HG03565 (cell line): ENCODE measurements around the gene CSF2RB.
A peak's percentile ranks its signal among the peaks of the same experiment; 100 is the strongest.

Source experiments
- ATAC-seq: cut with Tn5 transposase; IDR thresholded peaks from one replicate; pipeline ENCODE4 v1.9.1; 2021; ENCODE audit warnings: mild to moderate bottlenecking, moderate library complexity; ENCODE audit not compliant: unreplicated experiment

The CSF2RB gene

DNA sequence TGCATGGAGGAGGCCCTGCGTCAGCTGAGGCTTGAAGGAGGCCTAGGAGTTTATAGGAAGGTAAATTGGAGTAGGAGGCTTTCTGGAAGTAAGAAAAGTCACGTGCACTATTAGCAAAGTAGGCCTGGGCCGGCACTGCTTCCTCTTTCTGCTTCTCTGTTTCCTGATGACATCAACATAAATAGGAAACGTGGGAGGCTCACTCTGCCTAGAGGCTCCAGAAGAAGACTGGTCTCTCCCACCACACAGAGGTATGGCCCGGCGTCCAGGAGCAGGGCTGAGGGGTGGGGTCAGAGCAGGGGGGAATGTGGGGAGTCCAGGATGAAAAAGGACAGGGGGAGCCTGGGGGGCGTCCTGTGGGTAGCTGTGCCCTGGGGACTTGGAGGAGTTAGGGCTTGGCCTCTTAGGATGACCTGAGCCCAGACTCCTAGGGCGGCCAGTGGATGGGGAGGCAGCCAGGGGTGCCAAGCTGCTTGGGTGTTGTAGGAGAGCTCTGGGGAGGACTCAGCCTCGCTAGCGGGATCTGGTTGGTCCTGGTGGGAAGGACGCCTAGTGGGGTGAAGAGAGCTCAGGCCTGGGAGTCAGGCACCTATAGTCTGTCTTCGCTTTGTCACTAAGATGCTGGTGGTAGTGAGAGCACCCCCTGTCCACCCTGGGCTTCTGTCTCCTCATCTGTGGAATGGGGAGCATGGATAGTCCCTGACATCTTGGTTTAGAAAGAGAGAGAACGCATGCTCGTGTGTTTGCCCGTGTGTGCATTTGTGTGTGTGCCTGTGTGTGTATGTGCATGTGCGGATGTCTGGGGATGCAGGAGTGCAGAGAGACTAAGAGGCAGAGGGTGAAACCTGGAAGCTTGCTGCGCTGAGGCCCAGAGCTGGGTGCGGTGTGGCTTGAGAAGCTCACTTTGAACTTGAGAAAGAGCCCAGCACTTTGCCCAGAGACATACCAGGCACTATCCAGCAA, at the start of gene CSF2RB:
Gene CSF2RB, plus strand, starts transcription at position 202 of the 963 bp plus-strand sequence. CDS start 8,580 bp downstream, outside the sequence.
- ATAC-seq = no peak

DNA sequence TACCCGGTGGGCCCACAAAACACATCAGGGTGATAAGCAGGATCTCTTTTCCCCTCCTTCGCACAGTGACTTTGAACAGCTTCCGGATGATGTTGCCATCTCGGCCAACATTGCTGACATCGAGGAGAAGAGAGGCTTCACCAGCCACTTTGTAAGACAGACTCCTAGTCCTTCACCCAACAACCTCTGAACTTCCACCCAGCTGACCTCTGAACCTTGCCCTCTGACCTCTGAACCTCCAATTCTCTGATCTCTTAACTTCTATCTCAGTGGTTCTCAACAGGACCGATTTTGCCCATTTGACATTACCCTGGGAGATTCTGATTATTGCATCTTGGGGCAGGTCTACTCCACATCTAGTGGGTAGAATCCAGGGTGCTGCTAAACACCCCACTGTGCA, 49.4 kb upstream of the CSF2RB start:
- ATAC-seq = no peak

DNA sequence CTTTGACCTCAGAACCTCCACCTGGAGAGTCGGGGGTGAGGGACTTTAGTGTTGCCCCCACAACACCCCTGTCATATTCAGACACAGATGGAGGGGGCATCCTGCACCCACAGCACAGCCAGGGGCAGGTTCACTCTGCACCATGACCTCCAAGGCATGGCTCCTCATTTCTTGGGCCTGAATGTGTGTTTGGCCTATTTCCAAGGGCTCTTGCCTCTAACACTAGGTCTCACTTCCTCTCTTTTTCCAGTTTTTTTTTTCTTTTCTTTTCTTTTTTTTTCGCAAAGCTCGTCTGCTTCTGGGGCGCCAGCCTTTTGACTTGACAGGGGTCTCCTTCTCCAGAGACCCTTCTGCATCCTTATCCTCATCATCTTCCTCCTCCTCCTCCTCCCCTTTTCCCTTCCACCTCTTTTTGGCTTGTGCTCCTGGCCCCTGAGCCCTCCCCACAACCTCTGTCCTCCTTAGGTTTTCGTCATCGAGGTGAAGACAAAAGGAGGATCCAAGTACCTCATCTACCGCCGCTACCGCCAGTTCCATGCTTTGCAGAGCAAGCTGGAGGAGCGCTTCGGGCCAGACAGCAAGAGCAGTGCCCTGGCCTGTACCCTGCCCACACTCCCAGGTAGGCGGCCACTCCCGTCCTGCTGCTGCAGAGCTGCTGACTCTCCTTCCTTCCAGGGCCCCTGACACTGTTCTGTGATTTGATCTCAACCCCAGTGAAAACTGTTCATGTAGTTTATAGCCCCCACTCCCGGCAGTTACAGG, 48.8 kb upstream of the CSF2RB start:
- ATAC-seq = no peak

DNA sequence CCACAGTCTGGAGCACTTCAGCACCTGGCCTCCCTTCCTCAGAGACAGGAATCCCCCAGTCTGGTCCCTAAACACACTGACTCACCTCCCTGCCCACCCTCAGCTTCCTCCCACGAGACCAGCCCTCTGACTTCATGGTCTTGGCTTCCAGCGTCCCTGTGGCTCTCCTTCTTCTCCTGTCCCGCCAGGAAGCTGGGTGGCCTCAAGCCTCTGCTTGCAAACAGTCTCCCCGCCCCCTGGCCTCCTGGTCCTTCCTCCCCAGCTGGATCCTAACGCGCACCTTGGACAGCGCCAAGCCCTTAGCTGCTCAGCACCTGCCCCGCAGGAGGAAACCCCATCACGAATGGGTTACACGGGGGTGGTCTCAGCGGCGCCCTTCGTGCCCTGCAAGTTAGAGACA, 48.1 kb upstream of the CSF2RB start:
- ATAC-seq = no peak

DNA sequence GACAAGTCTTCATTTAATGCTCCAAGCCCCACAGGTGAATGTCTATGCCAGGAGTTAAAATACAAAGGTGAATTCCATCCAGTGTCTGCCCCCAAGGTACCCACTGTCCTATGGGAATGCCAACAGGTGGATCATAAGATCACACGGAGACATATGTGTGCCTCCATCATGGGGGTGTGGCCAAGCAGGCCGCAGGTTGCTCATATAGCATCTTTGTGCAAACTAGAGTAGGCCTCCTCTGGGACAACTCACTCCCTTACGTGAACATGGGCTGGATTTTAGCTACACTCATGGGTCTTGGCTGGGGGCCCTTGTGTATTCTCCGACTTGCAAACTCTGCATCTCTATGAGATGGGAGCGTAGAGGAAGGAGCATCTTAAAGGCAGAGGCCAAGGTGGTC, 45.7 kb upstream of the CSF2RB start:
- no peak for ATAC-seq

DNA sequence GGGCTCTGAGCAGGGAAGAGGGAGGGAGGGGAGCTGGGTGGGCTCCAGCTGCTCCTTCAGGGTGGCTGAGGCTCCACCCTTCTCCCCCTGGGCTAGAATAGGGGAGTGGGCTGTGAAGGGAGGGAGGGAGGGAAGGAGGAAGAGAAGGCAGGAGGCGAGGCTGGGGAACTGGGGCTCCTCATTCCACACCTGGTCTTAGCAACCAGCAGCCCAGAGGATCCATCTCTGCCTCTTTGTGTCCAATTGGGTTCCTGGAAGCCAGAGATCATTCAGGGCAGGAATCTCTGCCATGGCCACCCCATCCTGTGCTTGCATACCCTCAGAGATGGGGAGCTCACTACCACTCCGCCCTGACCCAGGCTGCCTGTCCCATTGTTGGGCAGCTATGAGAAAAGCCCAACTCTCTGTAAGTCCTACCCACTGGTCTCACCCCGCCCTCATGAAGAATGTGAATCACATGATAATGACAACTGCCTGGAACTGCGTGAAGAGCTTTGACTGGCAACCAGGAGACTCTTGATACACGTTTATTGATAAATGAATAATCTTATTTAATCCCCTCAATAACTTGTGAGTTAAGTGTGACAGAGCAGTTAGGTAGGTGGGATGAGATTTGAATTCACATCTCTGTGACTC, 44.8 kb upstream of the CSF2RB start:
- ATAC-seq = no peak

DNA sequence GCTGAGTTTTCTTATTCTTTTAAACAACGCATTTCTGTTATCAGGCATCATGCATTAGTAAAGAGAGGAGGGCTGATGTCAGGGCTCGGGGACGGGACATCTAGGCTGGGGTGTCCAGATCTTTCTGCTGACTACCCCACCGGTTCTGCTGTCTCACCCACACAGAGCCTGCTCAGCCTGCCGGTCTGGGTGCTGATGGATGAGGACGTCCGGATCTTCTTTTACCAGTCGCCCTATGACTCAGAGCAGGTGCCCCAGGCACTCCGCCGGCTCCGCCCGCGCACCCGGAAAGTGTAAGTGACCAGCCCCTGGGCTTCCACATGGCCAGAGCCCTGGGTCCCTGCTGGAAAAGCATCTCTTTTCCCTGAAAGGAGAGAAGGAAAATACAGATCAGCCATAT, 43.2 kb upstream of the CSF2RB start:
- no peak for ATAC-seq

DNA sequence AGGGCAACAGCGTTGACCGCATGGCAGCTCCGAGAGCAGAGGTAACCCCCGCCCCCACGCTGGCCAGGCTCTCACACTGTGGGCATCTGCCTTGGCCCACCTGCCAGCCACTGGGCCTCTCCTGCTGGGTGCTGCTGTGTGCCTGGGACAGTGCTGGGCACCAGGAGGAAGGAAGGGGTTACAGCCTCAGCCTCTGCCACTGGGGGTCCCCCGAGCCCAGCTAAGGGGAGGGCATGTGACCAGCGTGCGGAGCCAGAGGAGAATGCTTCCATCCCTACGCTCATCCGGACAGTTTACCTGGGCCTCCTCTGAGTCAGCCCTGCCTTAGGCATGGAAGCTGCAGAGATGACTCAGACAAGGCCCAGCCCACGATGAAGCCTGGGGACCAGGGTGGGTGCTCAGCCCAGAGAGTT, 41.8 kb upstream of the CSF2RB start:
- ATAC-seq = no peak

DNA sequence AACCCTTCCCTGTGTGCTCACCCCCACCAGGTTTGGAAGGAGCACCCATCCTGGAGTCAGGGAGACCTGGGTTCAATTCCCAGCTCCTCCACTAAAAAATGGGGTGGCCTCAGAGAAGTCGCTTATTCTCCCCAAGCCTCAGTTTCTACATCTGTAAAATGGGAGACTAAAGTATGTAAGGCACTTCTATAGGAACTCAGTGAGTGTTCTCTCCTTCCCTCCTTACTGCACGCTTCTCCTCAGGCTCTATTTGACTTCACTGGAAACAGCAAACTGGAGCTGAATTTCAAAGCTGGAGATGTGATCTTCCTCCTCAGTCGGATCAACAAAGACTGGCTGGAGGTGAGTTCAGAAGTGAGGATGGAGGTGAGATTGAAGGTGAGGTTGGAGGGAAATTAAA, 41.3 kb upstream of the CSF2RB start:
- ATAC-seq = no peak

DNA sequence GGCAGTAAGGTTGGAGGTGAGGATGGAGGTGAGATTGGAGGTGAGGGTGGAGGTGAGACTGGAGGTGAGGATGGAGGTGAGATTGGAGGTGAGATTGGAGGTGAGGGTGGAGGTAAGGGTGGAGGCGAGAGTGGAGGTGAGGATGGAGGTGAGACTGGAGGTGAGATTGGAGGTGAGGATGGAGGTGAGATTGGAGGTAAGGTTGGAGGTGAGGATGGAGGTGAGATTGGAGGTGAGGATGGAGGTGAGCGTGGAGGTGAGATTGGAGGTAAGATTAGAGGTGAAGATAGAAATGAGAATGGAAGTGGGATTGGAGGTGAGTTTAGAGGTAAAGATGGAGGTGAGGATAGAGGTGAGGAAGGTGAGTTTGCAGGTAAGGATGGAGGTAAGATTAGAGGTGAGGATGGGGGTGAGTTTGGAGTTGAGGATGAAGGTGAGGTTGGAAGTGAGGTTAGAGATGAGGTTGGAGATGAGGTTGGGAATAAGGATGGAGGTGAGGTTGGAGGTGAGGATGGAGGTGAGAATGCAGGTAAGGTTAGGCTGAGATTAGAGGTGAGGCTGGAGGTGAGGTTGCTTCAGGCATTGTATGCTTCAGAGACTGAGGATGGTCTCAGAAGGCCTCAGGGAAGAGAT, 40.4 kb upstream of the CSF2RB start:
- ATAC-seq = no peak

DNA sequence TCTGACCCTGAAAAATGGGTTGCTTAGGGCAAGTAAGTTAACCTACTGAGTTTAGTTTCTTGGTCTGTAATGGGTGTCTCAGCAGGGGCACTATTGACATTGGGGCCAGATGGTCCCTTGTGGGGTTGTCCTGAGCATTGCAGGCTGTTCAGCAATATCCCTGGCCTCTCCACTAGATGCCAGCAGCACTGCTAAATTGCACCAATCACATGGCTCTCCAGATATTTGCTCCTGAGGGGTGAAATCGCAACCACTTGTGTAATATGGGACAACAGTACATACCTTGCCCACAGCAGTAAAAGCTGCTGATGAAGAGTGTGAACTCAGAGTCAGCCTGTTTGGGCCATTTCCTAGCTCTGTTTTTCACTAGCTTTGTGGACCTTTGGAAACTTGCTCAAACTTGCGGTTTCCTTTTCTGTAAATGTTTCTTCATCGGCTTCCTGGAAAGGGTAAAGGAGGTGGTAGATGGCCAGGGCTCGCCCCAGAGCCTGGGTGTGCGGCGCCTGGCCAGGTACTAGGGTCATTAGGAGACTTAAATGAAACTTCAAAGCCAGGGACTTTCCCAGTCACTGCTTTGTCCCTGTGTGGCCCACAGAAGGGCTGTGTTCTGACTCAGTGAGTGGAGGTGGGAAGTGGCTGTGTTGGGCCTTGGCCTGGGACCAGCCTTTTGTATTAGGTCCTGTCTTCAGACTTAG, 39.7 kb upstream of the CSF2RB start:
- peak; percentile 80 for ATAC-seq

DNA sequence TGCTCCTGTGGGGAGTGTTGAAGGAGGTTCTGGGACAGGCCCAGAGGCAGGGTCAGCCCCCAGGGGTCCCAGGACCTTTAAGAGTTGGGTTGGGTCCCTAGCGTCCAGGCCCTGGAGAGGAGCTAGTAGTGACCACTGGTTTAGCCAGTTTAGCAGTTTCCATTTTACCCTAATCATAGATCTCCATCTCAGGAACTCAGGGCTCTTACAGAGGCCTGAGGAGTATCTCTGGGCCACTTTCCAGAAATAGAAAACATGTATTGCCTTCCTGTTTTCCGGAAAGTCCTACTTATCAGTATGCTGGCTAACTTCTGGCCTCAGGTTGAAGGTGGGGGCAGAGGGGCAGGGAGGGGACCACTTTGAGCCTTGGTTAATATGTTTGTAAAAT, 39.1 kb upstream of the CSF2RB start:
- ATAC-seq = no peak

DNA sequence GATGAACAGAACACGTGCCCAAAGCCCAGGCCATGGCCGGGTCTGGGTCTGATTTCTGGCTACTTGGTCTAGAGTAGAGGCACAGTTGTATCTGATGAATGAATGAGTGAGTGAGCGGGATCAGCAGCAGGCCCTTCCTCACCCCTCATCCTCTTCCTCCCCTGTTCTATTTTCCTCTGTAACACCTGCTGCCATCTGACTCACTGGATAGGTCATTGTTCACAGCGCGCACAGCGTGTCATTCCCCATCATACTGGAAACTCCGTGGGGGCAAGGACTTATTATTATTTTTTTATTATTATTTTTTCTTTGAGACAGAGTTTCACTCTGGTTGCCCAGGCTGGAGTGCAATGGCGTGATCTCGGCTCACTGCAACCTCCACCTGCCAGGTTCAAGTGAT, 38.7 kb upstream of the CSF2RB start:
- ATAC-seq = no peak

DNA sequence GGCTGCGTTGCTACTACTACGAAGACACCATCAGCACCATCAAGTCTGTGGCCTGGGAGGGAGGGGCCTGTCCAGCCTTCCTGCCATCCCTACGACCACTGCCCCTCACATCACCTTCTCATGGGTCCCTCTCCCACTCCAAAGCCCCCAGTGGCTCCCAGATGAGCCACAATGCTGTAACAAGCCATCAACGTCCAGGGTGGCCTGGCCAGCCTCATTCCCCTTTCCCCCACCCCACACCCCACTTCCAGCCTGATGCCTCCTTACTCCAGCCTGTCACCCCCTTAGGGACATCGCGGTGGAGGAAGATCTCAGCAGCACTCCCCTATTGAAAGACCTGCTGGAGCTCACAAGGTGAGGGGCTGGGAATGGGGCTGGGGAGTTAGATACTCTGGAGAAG, 37.7 kb upstream of the CSF2RB start:
- no peak for ATAC-seq

DNA sequence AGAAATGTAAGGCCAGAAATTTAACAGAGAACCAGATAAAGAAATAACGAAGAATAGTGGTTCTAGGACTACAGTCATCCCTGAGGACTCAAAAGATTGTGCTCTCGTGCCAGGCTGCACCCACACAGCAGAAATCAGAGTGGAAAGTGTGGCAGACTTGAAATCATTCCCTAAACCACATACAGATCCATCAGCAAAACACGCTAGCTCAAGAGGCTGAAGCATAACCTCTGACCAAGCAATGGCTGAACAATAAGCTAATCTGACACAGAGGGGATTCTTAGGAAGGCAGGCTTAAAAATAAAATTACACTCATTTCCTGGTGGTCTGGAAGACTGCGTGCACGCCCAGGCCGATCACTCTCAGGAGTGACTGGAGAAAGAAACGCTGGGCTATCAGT, 33.7 kb upstream of the CSF2RB start:
- ATAC-seq = no peak

DNA sequence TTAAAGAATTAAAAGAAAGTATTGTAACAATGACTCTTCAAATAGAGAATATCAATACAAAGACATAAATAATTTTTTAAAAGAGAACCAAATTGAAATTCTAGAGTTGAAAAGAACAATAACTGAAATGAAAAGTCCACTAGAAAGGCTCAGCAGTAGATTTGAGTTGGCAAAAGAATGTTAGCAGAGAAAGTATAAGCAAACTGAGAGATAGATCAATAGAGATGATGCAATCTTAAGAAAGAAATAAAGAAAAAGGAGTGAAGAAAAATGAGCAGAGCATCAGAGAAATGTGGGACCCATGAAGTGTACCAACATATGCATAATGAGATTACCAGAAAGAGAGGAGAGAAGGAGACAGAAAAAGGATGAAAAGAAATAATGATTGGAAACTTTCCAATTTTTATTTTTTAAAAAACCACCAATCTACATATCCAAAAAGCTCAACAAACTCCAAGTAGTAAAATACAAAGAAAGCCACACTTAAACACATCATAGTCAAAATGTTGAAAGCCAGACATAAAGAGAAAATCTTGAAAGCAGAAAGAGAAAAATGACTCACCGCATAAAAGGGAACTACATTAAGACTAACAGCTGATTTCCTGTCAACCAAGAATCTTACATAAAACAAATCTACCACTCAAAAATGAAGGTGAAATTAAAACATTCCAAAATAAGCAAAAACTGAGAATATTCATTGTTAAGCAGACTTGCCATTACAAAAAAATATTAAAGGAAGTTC, 31.8 kb upstream of the CSF2RB start:
- no peak for ATAC-seq

DNA sequence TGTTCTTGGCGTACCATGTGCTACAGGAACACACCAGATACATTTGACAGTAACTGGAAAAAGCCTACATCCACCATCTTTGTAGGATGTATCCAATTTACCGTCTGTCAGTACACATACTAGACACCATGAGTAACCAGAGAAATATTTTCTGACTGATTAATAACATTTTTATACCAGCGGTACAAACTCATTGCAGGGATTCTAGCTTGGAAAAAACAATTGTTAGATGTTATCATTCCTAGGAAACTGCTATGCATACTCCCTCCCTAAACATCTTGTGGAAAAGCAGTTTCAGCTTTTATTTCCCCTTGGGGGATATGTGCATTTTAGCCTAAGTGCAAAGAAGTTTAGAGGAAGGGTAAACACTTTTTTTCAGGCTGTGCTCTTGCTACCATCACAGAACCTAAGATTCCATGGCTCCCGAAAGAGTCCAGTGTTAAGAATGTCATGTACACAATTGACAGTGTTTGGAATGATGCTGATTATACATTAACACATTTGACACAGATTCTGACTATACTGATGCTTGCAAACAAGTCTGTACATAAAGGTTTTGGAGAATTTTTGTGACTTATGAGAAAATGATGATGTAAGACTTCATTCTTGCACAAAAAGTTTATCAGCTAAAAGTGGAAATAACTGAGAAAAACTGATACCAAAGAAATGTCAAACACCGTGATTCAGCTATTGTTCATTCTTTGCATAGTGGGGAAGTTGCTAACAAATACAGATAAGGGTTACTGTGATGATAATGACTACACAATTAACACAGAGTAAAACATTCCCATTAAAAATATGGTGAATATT, 28.9 kb upstream of the CSF2RB start:
- no peak for ATAC-seq

DNA sequence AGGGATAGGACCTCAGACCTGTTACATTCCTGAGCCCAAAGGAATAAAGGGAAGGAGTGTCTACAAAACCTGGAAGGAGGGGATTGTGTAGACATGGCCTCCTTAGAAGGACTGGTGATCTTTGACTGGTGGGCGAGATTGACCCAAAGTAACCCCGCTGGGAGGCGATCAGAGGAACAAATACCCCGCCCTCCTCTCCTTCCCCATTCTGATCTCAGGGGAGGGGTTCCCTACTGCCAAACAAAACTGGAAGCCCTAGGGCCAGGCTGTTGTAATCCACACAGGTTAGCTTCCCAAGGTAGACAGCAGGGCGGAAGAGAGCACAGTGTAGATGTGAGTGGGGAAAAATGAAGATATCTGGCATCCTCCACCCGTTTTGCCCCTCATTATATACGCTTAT, 28.0 kb upstream of the CSF2RB start:
- no peak for ATAC-seq

DNA sequence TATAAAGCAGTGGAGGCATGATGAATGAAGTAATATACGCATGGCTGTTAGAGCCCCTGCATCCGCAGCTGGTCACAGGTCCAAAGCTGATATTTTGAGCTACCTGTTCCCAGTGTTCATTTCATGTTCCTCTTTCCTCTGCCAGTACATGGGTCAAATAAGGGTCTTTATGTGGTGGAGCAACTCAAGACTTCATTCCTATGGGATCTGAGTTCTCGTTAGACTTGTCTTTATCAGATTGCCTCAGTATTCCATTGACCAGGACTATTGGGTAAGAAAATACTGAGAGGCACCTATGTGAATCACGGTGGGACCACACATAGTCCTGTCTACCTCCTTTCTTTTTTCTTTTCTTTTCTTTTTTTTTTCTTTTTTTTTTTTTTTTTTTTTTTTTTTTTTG, 27.4 kb upstream of the CSF2RB start:
- ATAC-seq = no peak
